ENCODE measurements around the gene ZRANB1. TPM values are rescaled to one million over a fixed set of nuclear protein-coding genes. Genes with fewer than 3 reads are reported as not detected.
A peak's percentile ranks its signal among the peaks of the same experiment; 100 is the strongest.

The ZRANB1 gene
- polyA plus RNA-seq, 4 donors = 21.6 to 29.1 (median 26.1) TPM

- DNase-seq (ENCODE audit: low read depth in 4 of 4, low spot score in 2 of 4) = no peak
These were observed 61.4 kb downstream of the ZRANB1 start for GRCh38 chr10:125003146-125003900.

GRCh38 chr10:125003901-125004467, 62.1 kb downstream of the ZRANB1 start:
- no peak for DNase-seq (ENCODE audit: low read depth in 4 of 4, low spot score in 2 of 4)

GRCh38 chr10:125004571-125005311, 62.8 kb downstream of the ZRANB1 start:
- no peak for DNase-seq (ENCODE audit: low read depth in 4 of 4, low spot score in 2 of 4)

- no peak for DNase-seq (ENCODE audit: low read depth in 4 of 4, low spot score in 2 of 4)
These were observed 63.6 kb downstream of the ZRANB1 start for GRCh38 chr10:125005312-125006187.

- no peak for DNase-seq (ENCODE audit: low read depth in 4 of 4, low spot score in 2 of 4)
These were observed 64.3 kb downstream of the ZRANB1 start for GRCh38 chr10:125006188-125006680.

GRCh38 chr10:125006921-125007426, 65.1 kb downstream of the ZRANB1 start:
- peak in 2 of 4 donors; percentile 35 to 38 for DNase-seq (ENCODE audit: low read depth in 4 of 4, low spot score in 2 of 4)

GRCh38 chr10:125007436-125007835, 65.5 kb downstream of the ZRANB1 start:
- DNase-seq (ENCODE audit: low read depth in 4 of 4, low spot score in 2 of 4) = no peak

GRCh38 chr10:125008689-125009638, 67.0 kb downstream of the ZRANB1 start:
- DNase-seq (ENCODE audit: low read depth in 4 of 4, low spot score in 2 of 4) = no peak

GRCh38 chr10:125009661-125010161, 67.8 kb downstream of the ZRANB1 start:
- no peak for DNase-seq (ENCODE audit: low read depth in 4 of 4, low spot score in 2 of 4)

- no peak for DNase-seq (ENCODE audit: low read depth in 4 of 4, low spot score in 2 of 4)
These were observed 68.4 kb downstream of the ZRANB1 start for GRCh38 chr10:125010362-125010761.

- no peak for DNase-seq (ENCODE audit: low read depth in 4 of 4, low spot score in 2 of 4)
These were observed 69.4 kb downstream of the ZRANB1 start for GRCh38 chr10:125011171-125011925.

- DNase-seq (ENCODE audit: low read depth in 4 of 4, low spot score in 2 of 4) = no peak
These were observed 70.2 kb downstream of the ZRANB1 start for GRCh38 chr10:125011926-125012705.

- DNase-seq (ENCODE audit: low read depth in 4 of 4, low spot score in 2 of 4) = no peak
These were observed 71.1 kb downstream of the ZRANB1 start for GRCh38 chr10:125012851-125013528.

GRCh38 chr10:125013529-125013872, 71.6 kb downstream of the ZRANB1 start:
- DNase-seq (ENCODE audit: low read depth in 4 of 4, low spot score in 2 of 4) = no peak

GRCh38 chr10:125014086-125014830, 72.3 kb downstream of the ZRANB1 start:
- DNase-seq (ENCODE audit: low read depth in 4 of 4, low spot score in 2 of 4) = no peak

GRCh38 chr10:125014836-125015355, 73.0 kb downstream of the ZRANB1 start:
- no peak for DNase-seq (ENCODE audit: low read depth in 4 of 4, low spot score in 2 of 4)

Measured in left renal cortex interstitium (tissue), 4 donors.